Muscle layer of colon (tissue), 2 donors: Measurements from ENCODE around the gene FAM221B.

Experiments used
- H3K27ac ChIP-seq: one replicate; pipeline ENCODE4 v1.7.0; 2013; ENCODE audit warnings: low read depth, mild to moderate bottlenecking, low read length, moderate library complexity
- H3K27me3 ChIP-seq, 2 donors: one replicate each; pipeline ENCODE4 v1.7.0; 2013; ENCODE audit warnings: low read length in 2 of 2, mild to moderate bottlenecking in 2 of 2; ENCODE audit not compliant: insufficient read depth in 2 of 2, control insufficient read depth in 1 of 2
- H3K36me3 ChIP-seq: one replicate; pipeline ENCODE4 v1.7.0; 2013; ENCODE audit warnings: mild to moderate bottlenecking, low read length; ENCODE audit not compliant: insufficient read depth
- H3K4me1 ChIP-seq: one replicate; pipeline ENCODE4 v1.7.0; 2013; ENCODE audit warnings: mild to moderate bottlenecking, low read length; ENCODE audit not compliant: insufficient read depth
- H3K4me3 ChIP-seq, 2 donors: one replicate each; pipeline ENCODE4 v1.7.0; 2013; ENCODE audit warnings: low read length in 2 of 2, low read depth in 1 of 2, mild to moderate bottlenecking in 1 of 2, moderate library complexity in 1 of 2
- H3K9ac ChIP-seq: one replicate; pipeline ENCODE4 v1.7.0; 2013; ENCODE audit warnings: low read length
- H3K9me3 ChIP-seq: one replicate; pipeline ENCODE4 v1.7.0; 2013; ENCODE audit warnings: mild to moderate bottlenecking, low read length
- donor health status: abdominal sarcoma.
- donor health status: Adenocarcinoma of cecum.

The FAM221B gene

GRCh38 chr9:35844628-35845270, 16.2 kb upstream of the FAM221B start:
- Histone ChIP-seq H3K36me3 (peaks cover 24% of the 10 kb centered on the region), H3K4me3 (peak overlapping the region in 1 of 2 donors; percentile 12), H3K27ac (peak overlapping the region; percentile 57), H3K9me3 (no peaks in the 10 kb centered on the region), H3K9ac (no peak overlapping the region), H3K27me3 (no peaks in the 10 kb centered on the region), H3K4me1 (peaks cover 31% of the 10 kb centered on the region)

- Histone ChIP-seq H3K27ac (no peak overlapping the region), H3K4me1 (peaks cover 24% of the 10 kb centered on the region), H3K27me3 (no peaks in the 10 kb centered on the region), H3K4me3 (no peak overlapping the region), H3K9ac (no peak overlapping the region), H3K36me3 (peaks cover 17% of the 10 kb centered on the region), H3K9me3 (no peaks in the 10 kb centered on the region)
These were observed 14.3 kb upstream of the FAM221B start for GRCh38 chr9:35842795-35843194.

GRCh38 chr9:35842020-35842745, 13.7 kb upstream of the FAM221B start:
- H3K9ac ChIP-seq = no peak overlapping the region
- no peak overlapping the region for H3K27ac ChIP-seq
- H3K9me3 ChIP-seq = no peaks in the 10 kb centered on the region
- no peaks in the 10 kb centered on the region for H3K27me3 ChIP-seq
- H3K4me3 ChIP-seq = no peak overlapping the region
- peaks cover 11% of the 10 kb centered on the region for H3K36me3 ChIP-seq
- H3K4me1 ChIP-seq = peaks cover 19% of the 10 kb centered on the region

GRCh38 chr9:35841645-35841900, 13.0 kb upstream of the FAM221B start:
- peaks cover 19% of the 10 kb centered on the region for H3K4me1 ChIP-seq
- H3K27me3 ChIP-seq = no peaks in the 10 kb centered on the region
- H3K27ac ChIP-seq = no peak overlapping the region
- H3K36me3 ChIP-seq = peaks cover 5% of the 10 kb centered on the region
- no peak overlapping the region for H3K4me3 ChIP-seq
- no peak overlapping the region for H3K9ac ChIP-seq
- no peaks in the 10 kb centered on the region for H3K9me3 ChIP-seq

GRCh38 chr9:35840881-35841644, 12.5 kb upstream of the FAM221B start:
- H3K9ac ChIP-seq = no peak overlapping the region

GRCh38 chr9:35839926-35840325, 11.4 kb upstream of the FAM221B start:
- H3K27ac ChIP-seq = no peak overlapping the region
- H3K27me3 ChIP-seq = no peaks in the 10 kb centered on the region
- no peak overlapping the region for H3K9ac ChIP-seq
- H3K9me3 ChIP-seq = no peaks in the 10 kb centered on the region
- peaks cover 4% of the 10 kb centered on the region for H3K36me3 ChIP-seq
- no peak overlapping the region for H3K4me3 ChIP-seq
- peaks cover 10% of the 10 kb centered on the region for H3K4me1 ChIP-seq

More at GRCh38 chr9:35840881-35841644, 12.5 kb upstream of the FAM221B start:
- no peaks in the 10 kb centered on the region for H3K9me3 ChIP-seq
- peaks cover 4% of the 10 kb centered on the region for H3K36me3 ChIP-seq
- no peaks in the 10 kb centered on the region for H3K27me3 ChIP-seq
- H3K4me3 ChIP-seq = no peak overlapping the region
- H3K27ac ChIP-seq = no peak overlapping the region
- H3K4me1 ChIP-seq = peaks cover 19% of the 10 kb centered on the region

GRCh38 chr9:35836595-35836994, 8.1 kb upstream of the FAM221B start:
- Histone ChIP-seq H3K27ac (no peak overlapping the region), H3K4me1 (peaks cover 10% of the 10 kb centered on the region), H3K9ac (no peak overlapping the region), H3K4me3 (no peak overlapping the region), H3K27me3 (no peaks in the 10 kb centered on the region), H3K36me3 (no peaks in the 10 kb centered on the region), H3K9me3 (no peaks in the 10 kb centered on the region)

GRCh38 chr9:35835766-35836165, 7.2 kb upstream of the FAM221B start:
- H3K4me3 ChIP-seq = no peak overlapping the region
- H3K27ac ChIP-seq = no peak overlapping the region
- H3K9ac ChIP-seq = no peak overlapping the region
- H3K36me3 ChIP-seq = no peaks in the 10 kb centered on the region
- peaks cover 18% of the 10 kb centered on the region for H3K4me1 ChIP-seq
- H3K27me3 ChIP-seq = no peaks in the 10 kb centered on the region
- no peaks in the 10 kb centered on the region for H3K9me3 ChIP-seq

- no peaks in the 10 kb centered on the region for H3K36me3 ChIP-seq
- no peaks in the 10 kb centered on the region for H3K27me3 ChIP-seq
- peaks cover 24% of the 10 kb centered on the region for H3K4me1 ChIP-seq
- H3K9ac ChIP-seq = no peak overlapping the region
- no peaks in the 10 kb centered on the region for H3K9me3 ChIP-seq
- H3K4me3 ChIP-seq = no peak overlapping the region
- H3K27ac ChIP-seq = no peak overlapping the region
These were observed 6.7 kb upstream of the FAM221B start for GRCh38 chr9:35835216-35835632.

GRCh38 chr9:35834260-35835215, 6.0 kb upstream of the FAM221B start:
- no peaks in the 10 kb centered on the region for H3K36me3 ChIP-seq
- no peaks in the 10 kb centered on the region for H3K9me3 ChIP-seq
- H3K4me3 ChIP-seq = no peak overlapping the region
- H3K9ac ChIP-seq = no peak overlapping the region
- peaks cover 31% of the 10 kb centered on the region for H3K4me1 ChIP-seq
- no peak overlapping the region for H3K27ac ChIP-seq
- H3K27me3 ChIP-seq = no peaks in the 10 kb centered on the region

- H3K27me3 ChIP-seq = no peaks in the 10 kb centered on the region
- H3K27ac ChIP-seq = no peak overlapping the region
- H3K4me3 ChIP-seq = no peak overlapping the region
- no peak overlapping the region for H3K9ac ChIP-seq
- peaks cover 36% of the 10 kb centered on the region for H3K4me1 ChIP-seq
- no peaks in the 10 kb centered on the region for H3K9me3 ChIP-seq
- H3K36me3 ChIP-seq = no peaks in the 10 kb centered on the region
These were observed 4.3 kb upstream of the FAM221B start for GRCh38 chr9:35832814-35833213.
